Lung (tissue), 12 donors: Measurements from ENCODE around the gene ZNF639. TPM values are rescaled to one million over a fixed set of nuclear protein-coding genes. Genes with fewer than 3 reads are reported as not detected.

ENCODE experiments used
- ATAC-seq: fragments of 200-7000 bp; cut with Tn5 transposase; one replicate; pipeline ENCODE4 v1.9.1; 2020; ENCODE audit warnings: moderate number of reproducible peaks; ENCODE audit not compliant: insufficient read depth, low FRiP score
- DNase-seq, 3 donors: peaks; one replicate each; pipeline ENCODE4 v3.0.0-alpha.2; 2013 to 2017
- H3K27ac ChIP-seq, 2 donors: one replicate each; pipeline ENCODE4 v1.5.1; 2013; ENCODE audit warnings: mild to moderate bottlenecking in 2 of 2, moderate library complexity in 2 of 2, control low read depth in 1 of 2, inconsistent platforms in 1 of 2, low read depth in 1 of 2, low read length in 1 of 2
- H3K27me3 ChIP-seq, 3 donors: one replicate each; pipeline ENCODE4 v1.5.1; 2013; ENCODE audit warnings: low read length in 2 of 3; ENCODE audit not compliant: control insufficient read depth in 3 of 3, insufficient read depth in 3 of 3
- H3K36me3 ChIP-seq, 4 donors: one replicate each; pipeline ENCODE4 v1.5.1; 2013; ENCODE audit warnings: low read length in 4 of 4, mild to moderate bottlenecking in 1 of 4, moderate library complexity in 1 of 4; ENCODE audit not compliant: control insufficient read depth in 4 of 4, insufficient read depth in 4 of 4
- H3K4me1 ChIP-seq, 5 donors: one replicate each; pipeline ENCODE4 v1.5.1; 2013; ENCODE audit warnings: low read length in 5 of 5, mild to moderate bottlenecking in 2 of 5, moderate library complexity in 1 of 5; ENCODE audit not compliant: control insufficient read depth in 5 of 5, insufficient read depth in 5 of 5
- H3K4me3 ChIP-seq: one replicate; pipeline ENCODE4 v1.5.1; 2013; ENCODE audit warnings: mild to moderate bottlenecking, control low read depth, moderate library complexity
- H3K9ac ChIP-seq, 2 donors: one replicate each; pipeline ENCODE4 v1.5.1; 2013; ENCODE audit warnings: low read length in 2 of 2, control low read depth in 1 of 2; ENCODE audit not compliant: insufficient read depth in 1 of 2
- H3K9me3 ChIP-seq, 4 donors: one replicate each; pipeline ENCODE4 v1.5.1; 2013; ENCODE audit warnings: low read length in 3 of 4, mild to moderate bottlenecking in 1 of 4, moderate library complexity in 1 of 4; ENCODE audit not compliant: control insufficient read depth in 4 of 4, insufficient read depth in 3 of 4
- WGBS, 2 donors: extraction: QIAGEN DNeasy Blood & Tissue Kit; methylation state at CpG; one replicate each; pipeline ENCODE4 v1.1.7; 2013; 5-methylcytosine and 5-hydroxymethylcytosine counted together
- polyA plus RNA-seq, 2 donors: library from polyadenylated mRNA; stranded (reverse); fragments of 200-250 nt; gene quantifications; one replicate each; pipeline ENCODE4 v1.2.1, GENCODE V29; 2013
- total RNA-seq, 2 donors: library from RNA; depleted of rRNA in 1 of 2; stranded (reverse); fragments of >200 nt in 1 of 2; gene quantifications; one replicate each; pipeline ENCODE4 v1.2.1, GENCODE V29; 2014 to 2021
- TF ChIP-seq, protein P1 (sequence below): IDR thresholded peaks from 2 replicates; pipeline ENCODE4 v1.5.1; 2012; ENCODE audit warnings: mild to moderate bottlenecking; ENCODE audit errors: control extremely low read depth, extremely low read depth
- donor health status: control.
- donor health status: control.
- donor health status: Bipolar disorder and iron deficiency.
- donor health status: healthy.
- donor health status: DM: yes; HTN: yes; CAD: no.

ZNF639 gene
- total and polyA plus RNA-seq, 4 donors: 14.8 to 53.3 (median 22.0) TPM

DNA sequence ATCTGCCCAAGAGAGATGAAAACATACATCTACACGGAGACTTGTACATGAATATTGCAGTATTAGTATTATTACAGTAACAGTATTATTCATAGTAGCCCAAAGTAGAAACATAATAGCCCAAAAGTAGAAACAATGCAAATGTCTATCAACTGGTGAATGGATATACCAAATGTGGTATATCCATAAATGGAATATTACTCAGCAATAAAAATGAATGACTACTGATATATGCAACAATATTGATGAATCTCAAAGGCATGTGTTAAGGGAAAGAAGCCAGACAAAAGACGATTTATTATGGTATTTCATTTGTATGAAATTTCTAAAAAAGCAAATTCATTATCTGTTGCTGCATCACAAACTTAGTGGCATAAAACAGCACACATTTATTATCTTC is 23.5 kb upstream of the ZNF639 start:
- no peak overlapping the region for H3K4me3 ChIP-seq
- WGBS, 2 donors: 94 to 95% methylated on average over 2 of the region's 2 CpGs
- no peak overlapping the region for H3K27ac ChIP-seq
- ATAC-seq: no peak
- TF ChIP-seq, protein P1, sequence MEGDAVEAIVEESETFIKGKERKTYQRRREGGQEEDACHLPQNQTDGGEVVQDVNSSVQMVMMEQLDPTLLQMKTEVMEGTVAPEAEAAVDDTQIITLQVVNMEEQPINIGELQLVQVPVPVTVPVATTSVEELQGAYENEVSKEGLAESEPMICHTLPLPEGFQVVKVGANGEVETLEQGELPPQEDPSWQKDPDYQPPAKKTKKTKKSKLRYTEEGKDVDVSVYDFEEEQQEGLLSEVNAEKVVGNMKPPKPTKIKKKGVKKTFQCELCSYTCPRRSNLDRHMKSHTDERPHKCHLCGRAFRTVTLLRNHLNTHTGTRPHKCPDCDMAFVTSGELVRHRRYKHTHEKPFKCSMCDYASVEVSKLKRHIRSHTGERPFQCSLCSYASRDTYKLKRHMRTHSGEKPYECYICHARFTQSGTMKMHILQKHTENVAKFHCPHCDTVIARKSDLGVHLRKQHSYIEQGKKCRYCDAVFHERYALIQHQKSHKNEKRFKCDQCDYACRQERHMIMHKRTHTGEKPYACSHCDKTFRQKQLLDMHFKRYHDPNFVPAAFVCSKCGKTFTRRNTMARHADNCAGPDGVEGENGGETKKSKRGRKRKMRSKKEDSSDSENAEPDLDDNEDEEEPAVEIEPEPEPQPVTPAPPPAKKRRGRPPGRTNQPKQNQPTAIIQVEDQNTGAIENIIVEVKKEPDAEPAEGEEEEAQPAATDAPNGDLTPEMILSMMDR: no peak
- H3K9me3 ChIP-seq: no peaks in the 10 kb centered on the region
- H3K36me3 ChIP-seq: no peaks in the 10 kb centered on the region
- DNase-seq: no peak
- no peak overlapping the region for H3K9ac ChIP-seq
- no peaks in the 10 kb centered on the region for H3K27me3 ChIP-seq
- H3K4me1 ChIP-seq: no peaks in the 10 kb centered on the region

DNA sequence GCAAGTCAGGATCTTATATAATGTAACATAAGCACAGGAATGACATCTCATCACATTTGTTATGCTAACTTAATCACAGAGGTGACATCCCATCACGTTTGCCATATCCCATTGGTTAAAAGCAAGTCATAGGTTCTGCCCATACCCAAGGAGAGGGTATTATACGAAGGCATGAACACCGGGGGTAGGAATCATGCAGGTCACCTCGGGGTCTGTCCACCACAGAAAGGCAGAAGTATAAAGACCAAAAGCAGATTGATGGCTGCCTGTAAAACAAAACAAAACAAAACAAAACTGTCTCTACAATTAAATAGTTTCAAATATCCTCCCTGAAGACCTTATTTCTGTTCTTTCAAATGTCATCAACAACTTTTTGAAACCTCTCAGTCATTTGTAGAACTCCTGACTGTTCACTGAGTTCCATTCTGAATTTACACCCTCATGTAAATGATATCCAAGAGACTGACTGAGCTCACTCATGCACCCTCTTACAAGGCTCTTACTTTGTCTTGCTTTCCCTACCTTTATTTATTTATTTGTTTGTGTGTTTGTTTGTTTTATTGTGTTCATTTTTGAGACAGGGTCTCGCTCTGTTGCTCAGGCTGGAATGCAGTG is 22.7 kb upstream of the ZNF639 start:
- TF ChIP-seq, protein P1: no peak
- no peaks in the 10 kb centered on the region for H3K27me3 ChIP-seq
- ATAC-seq (no peak), DNase-seq (no peak)
- no peaks in the 10 kb centered on the region for H3K4me1 ChIP-seq
- no peaks in the 10 kb centered on the region for H3K36me3 ChIP-seq
- no peak overlapping the region for H3K9ac ChIP-seq
- no peak overlapping the region for H3K4me3 ChIP-seq
- no peak overlapping the region for H3K27ac ChIP-seq
- no peaks in the 10 kb centered on the region for H3K9me3 ChIP-seq
- 83 to 87% methylated on average over 5 of the region's 5 CpGs for WGBS, 2 donors

DNA sequence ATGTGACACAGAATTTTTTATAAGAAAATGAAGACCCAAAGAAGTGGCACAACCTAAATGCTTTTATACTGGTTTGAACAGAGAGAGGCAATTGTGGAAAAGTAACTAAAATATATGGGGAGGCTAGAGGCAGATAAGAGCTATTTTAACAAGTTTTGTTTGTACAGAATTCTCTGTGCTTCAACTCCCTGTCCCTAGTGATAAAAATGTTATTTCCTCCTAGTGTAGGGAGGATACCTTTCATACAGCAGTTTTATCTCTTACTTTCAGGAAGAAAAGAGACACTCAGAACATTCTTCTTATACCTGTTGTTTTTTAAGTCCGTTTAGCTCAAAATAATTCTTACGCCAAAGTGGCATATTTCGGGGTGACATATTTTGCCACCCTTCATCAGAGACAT is 21.2 kb upstream of the ZNF639 start:
- H3K4me1 ChIP-seq: no peaks in the 10 kb centered on the region
- H3K27ac ChIP-seq: no peak overlapping the region
- no peaks in the 10 kb centered on the region for H3K9me3 ChIP-seq
- no peak for ATAC-seq
- H3K27me3 ChIP-seq: no peaks in the 10 kb centered on the region
- H3K36me3 ChIP-seq: no peaks in the 10 kb centered on the region
- TF ChIP-seq, protein P1: no peak
- no peak overlapping the region for H3K4me3 ChIP-seq
- H3K9ac ChIP-seq: no peak overlapping the region
- 64 to 65% methylated on average over 3 of the region's 3 CpGs for WGBS, 2 donors
- no peak for DNase-seq

DNA sequence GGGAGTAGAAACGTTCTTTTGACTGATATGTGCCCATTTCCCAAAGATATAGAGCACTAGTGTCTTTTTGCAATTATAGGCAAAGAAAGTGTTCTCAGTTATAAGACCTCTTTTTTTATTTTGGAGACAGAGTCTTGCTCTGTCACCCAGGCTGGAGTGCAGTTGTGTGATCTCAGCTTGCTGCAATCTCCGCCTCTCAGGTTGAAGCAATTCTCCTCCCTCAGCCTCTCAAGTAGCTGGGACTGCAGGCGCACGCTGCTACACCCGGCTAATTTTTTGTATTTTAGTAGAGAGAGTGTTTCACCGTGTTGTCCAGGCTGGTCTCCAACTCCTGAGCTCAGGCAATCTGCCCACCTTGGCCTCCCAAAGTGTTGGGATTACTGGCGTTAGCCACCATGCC is 20.7 kb upstream of the ZNF639 start:
- Histone ChIP-seq H3K4me1 (no peaks in the 10 kb centered on the region), H3K9me3 (no peaks in the 10 kb centered on the region), H3K4me3 (no peak overlapping the region), H3K9ac (no peak overlapping the region), H3K27me3 (no peaks in the 10 kb centered on the region), H3K36me3 (no peaks in the 10 kb centered on the region), H3K27ac (no peak overlapping the region)
- ATAC-seq: no peak
- TF ChIP-seq, protein P1: no peak
- DNase-seq: no peak
- WGBS, 2 donors: 83 to 84% methylated on average over 7 of the region's 7 CpGs
